Esophagus muscularis mucosa (tissue), 4 donors: ENCODE measurements around the gene PTMA. TPM values are rescaled to one million over a fixed set of nuclear protein-coding genes. Genes with fewer than 3 reads are reported as not detected.

Source experiments
- DNase-seq: peaks from one replicate; pipeline ENCODE4 v3.0.0-alpha.2; 2017; ENCODE audit errors: extremely low spot score
- H3K27ac ChIP-seq, 4 donors: fragments of 200-600 bp; sonication (generic); replicated peaks in 1 of 4; 1 replicate in 3 of 4; 2 replicates in 1 of 4; pipeline ENCODE4 v1.5.1; 2016 to 2019; ENCODE audit warnings: mild to moderate bottlenecking in 1 of 4
- H3K27me3 ChIP-seq, 4 donors: fragments of 200-600 bp; sonication (generic); one replicate each; pipeline versions ENCODE4 v1.5.1 to v1.6.0; 2016 to 2019
- H3K36me3 ChIP-seq, 4 donors: fragments of 200-600 bp; sonication (generic); one replicate each; pipeline ENCODE4 v1.5.1; 2016 to 2019
- H3K4me1 ChIP-seq, 4 donors: fragments of 200-600 bp; sonication (generic); one replicate each; pipeline ENCODE4 v1.5.1; 2016 to 2019
- H3K4me3 ChIP-seq, 4 donors: fragments of 200-600 bp; sonication (generic); 1 replicate in 2 of 4; 2 replicates in 2 of 4; pipeline ENCODE4 v1.5.1; 2016 to 2019; ENCODE audit warnings: mild to moderate bottlenecking in 4 of 4, moderate library complexity in 1 of 4
- H3K9me3 ChIP-seq, 4 donors: fragments of 200-600 bp; sonication (generic); 1 replicate in 3 of 4; 2 replicates in 1 of 4; pipeline ENCODE4 v1.5.1; 2016 to 2019
- EP300 ChIP-seq: sonication (generic); formaldehyde crosslinking; IDR thresholded peaks from one replicate; pipeline ENCODE4 v1.6.1; 2017; ENCODE audit warnings: antibody characterized with exemption
- POLR2A ChIP-seq: fragments of 450-650 bp; IDR thresholded peaks from one replicate; pipeline ENCODE4 v1.6.1; 2017; ENCODE audit warnings: antibody characterized with exemption, moderate library complexity, mild to moderate bottlenecking, low read depth
- POLR2AphosphoS5 ChIP-seq, 2 donors: sonication (generic); formaldehyde crosslinking; IDR thresholded peaks; one replicate each; pipeline ENCODE4 v1.6.1; 2017; ENCODE audit warnings: antibody characterized with exemption in 2 of 2
- WGBS: methylation state at CpG from one replicate; pipeline ENCODE4 v1.1.5; 2018; 5-methylcytosine and 5-hydroxymethylcytosine counted together
- intact Hi-C: fragments of 100-400 bp; cut with DNase I; formaldehyde crosslinking; loops from one replicate; pipeline ENCODE4 v1.15.1; 2023
- total RNA-seq, 4 donors: library from RNA; depleted of rRNA; stranded (reverse); fragments of >200 nt; gene quantifications; one replicate each; pipeline versions ENCODE4 v1.1.0 to v1.2.1, GENCODE V29; 2016
- TF ChIP-seq, protein P1 (sequence below), 3 experiments: fragments of 200-600 bp in 2 of 3; fragments of 450-650 bp in 1 of 3; sonication (generic) in 2 of 3; IDR thresholded peaks; one replicate each; pipeline ENCODE4 v1.5.1; 2017 to 2019; ENCODE audit warnings: antibody characterized with exemption in 3 of 3, mild to moderate bottlenecking in 2 of 3, moderate library complexity in 1 of 3

Gene PTMA
- total RNA-seq, 4 donors from 2014 or later = 571 to 894 (median 806) TPM

GRCh38 chr2:231722721-231723307 is 14.5 kb downstream of the PTMA start:
- no peak for DNase-seq
- Histone ChIP-seq H3K36me3 (peaks cover 0 to 4% (median 0%) of the 10 kb centered on the region in 4 donors), H3K9me3 (no peaks in the 10 kb centered on the region), H3K27me3 (no peaks in the 10 kb centered on the region), H3K4me1 (peaks cover 0 to 7% (median 0%) of the 10 kb centered on the region in 4 donors), H3K27ac (no peak overlapping the region), H3K4me3 (no peak overlapping the region)
- WGBS = 89% methylated on average over 8 of the region's 8 CpGs
- intact Hi-C loops = no loop called here
- TF ChIP-seq, protein P1, sequence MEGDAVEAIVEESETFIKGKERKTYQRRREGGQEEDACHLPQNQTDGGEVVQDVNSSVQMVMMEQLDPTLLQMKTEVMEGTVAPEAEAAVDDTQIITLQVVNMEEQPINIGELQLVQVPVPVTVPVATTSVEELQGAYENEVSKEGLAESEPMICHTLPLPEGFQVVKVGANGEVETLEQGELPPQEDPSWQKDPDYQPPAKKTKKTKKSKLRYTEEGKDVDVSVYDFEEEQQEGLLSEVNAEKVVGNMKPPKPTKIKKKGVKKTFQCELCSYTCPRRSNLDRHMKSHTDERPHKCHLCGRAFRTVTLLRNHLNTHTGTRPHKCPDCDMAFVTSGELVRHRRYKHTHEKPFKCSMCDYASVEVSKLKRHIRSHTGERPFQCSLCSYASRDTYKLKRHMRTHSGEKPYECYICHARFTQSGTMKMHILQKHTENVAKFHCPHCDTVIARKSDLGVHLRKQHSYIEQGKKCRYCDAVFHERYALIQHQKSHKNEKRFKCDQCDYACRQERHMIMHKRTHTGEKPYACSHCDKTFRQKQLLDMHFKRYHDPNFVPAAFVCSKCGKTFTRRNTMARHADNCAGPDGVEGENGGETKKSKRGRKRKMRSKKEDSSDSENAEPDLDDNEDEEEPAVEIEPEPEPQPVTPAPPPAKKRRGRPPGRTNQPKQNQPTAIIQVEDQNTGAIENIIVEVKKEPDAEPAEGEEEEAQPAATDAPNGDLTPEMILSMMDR (IDR thresholded peaks at IDR 0.05) = no peak
- TF ChIP-seq EP300 = no peak

- DNase-seq = no peak
- no peaks in the 10 kb centered on the region for H3K9me3 ChIP-seq
- H3K27me3 ChIP-seq = no peaks in the 10 kb centered on the region
- H3K4me1 ChIP-seq = peaks cover 0 to 5% (median 0%) of the 10 kb centered on the region in 4 donors
- TF ChIP-seq POLR2AphosphoS5 (IDR thresholded peaks at IDR 0.05) (no peak), POLR2A (no peak), EP300 (no peak)
- TF ChIP-seq, protein P1 (IDR thresholded peaks at IDR 0.05) = no peak
- no peak overlapping the region for H3K27ac ChIP-seq
- intact Hi-C loops = no loop called here
- H3K36me3 ChIP-seq = peaks cover 0 to 18% (median 8%) of the 10 kb centered on the region in 4 donors
- H3K4me3 ChIP-seq = no peak overlapping the region
- 96% methylated on average over 10 of the region's 10 CpGs for WGBS
These were observed 17.2 kb downstream of the PTMA start for GRCh38 chr2:231725476-231725875.

DNA sequence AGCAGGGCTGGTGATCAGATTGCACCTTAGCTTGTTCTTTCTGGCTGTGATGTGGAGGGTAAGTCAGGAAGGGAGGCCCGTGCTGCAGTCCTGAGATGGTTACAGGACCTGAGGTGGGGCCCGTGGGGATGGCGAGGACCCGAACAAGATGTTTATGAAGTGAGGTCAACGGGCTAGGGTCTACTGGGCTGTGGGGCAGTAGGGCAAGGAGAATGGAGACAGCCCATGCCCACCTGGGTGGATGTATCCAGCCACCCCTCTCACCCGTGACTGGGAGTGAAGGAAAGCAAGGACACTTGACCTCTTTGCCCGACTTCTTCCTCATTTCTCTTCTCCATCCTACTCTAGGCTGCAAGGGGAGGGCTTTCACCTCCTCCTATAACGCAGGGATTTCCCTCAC is 18.0 kb downstream of the PTMA start:
- DNase-seq = no peak
- intact Hi-C loops = no loop called here
- TF ChIP-seq, protein P1 (IDR thresholded peaks at IDR 0.05) = no peak
- no peak for TF ChIP-seq POLR2AphosphoS5 (IDR thresholded peaks at IDR 0.05)
- TF ChIP-seq EP300 = no peak
- TF ChIP-seq POLR2A = no peak
- Histone ChIP-seq H3K4me3 (no peak overlapping the region), H3K4me1 (peaks cover 0 to 5% (median 0%) of the 10 kb centered on the region in 4 donors), H3K27me3 (no peaks in the 10 kb centered on the region), H3K9me3 (no peaks in the 10 kb centered on the region), H3K36me3 (peaks cover 0 to 24% (median 11%) of the 10 kb centered on the region in 4 donors), H3K27ac (no peak overlapping the region)
- WGBS = 90% methylated on average over 8 of the region's 8 CpGs

DNA sequence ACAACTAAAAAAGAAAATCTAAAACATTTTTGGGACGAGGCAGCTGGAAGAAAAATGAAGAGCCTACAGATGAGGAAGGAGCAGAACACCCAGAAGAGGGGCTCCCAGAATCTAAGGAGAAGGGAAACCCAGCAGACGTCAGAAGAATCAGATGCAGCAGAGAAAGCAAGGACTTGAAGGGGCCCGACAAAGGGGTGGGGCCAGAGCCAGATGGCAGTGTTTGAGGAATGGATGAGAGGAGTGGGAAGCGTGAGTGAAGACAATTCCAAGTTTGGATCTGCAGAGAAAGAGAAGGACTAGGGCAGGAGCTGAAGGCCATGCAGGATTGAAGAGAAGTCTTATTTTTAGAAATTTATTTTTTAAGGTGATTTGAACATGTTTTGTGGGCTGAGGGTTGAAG is 19.3 kb downstream of the PTMA start:
- peaks cover 0 to 5% (median 0%) of the 10 kb centered on the region in 4 donors for H3K4me1 ChIP-seq
- no peak for TF ChIP-seq POLR2A
- no peak for TF ChIP-seq POLR2AphosphoS5 (IDR thresholded peaks at IDR 0.05)
- no peak for TF ChIP-seq EP300
- TF ChIP-seq, protein P1 (IDR thresholded peaks at IDR 0.05) = no peak
- no peaks in the 10 kb centered on the region for H3K9me3 ChIP-seq
- 55% methylated on average over 4 of the region's 4 CpGs for WGBS
- H3K27ac ChIP-seq = no peak overlapping the region
- H3K36me3 ChIP-seq = peaks cover 8 to 37% (median 22%) of the 10 kb centered on the region in 4 donors
- no peaks in the 10 kb centered on the region for H3K27me3 ChIP-seq
- intact Hi-C loops = no loop called here
- H3K4me3 ChIP-seq = no peak overlapping the region
- DNase-seq = no peak

GRCh38 chr2:231732604-231733003 is 24.3 kb downstream of the PTMA start:
- Histone ChIP-seq H3K4me1 (no peaks in the 10 kb centered on the region), H3K36me3 (peaks cover 23 to 71% (median 49%) of the 10 kb centered on the region in 4 donors), H3K4me3 (no peak overlapping the region), H3K9me3 (no peaks in the 10 kb centered on the region), H3K27me3 (no peaks in the 10 kb centered on the region), H3K27ac (no peak overlapping the region)
- no peak for TF ChIP-seq POLR2A
- intact Hi-C loops = no loop called here
- no peak for DNase-seq
- WGBS = 71% methylated on average over 4 of the region's 4 CpGs
